ENCODE data around the gene LTBP4. TPM values are rescaled to one million over a fixed set of nuclear protein-coding genes. Genes with fewer than 3 reads are reported as not detected.
A peak's percentile ranks its signal among the peaks of the same experiment; 100 is the strongest.
"Not testable (repeated sequence)": the region's sequence is repeated elsewhere in the genome, so short reads cannot be mapped to it uniquely, and the experiment has no call there.

The LTBP4 gene
- total RNA-seq, 1 donor from 2014 or later, result 430 TPM

DNA sequence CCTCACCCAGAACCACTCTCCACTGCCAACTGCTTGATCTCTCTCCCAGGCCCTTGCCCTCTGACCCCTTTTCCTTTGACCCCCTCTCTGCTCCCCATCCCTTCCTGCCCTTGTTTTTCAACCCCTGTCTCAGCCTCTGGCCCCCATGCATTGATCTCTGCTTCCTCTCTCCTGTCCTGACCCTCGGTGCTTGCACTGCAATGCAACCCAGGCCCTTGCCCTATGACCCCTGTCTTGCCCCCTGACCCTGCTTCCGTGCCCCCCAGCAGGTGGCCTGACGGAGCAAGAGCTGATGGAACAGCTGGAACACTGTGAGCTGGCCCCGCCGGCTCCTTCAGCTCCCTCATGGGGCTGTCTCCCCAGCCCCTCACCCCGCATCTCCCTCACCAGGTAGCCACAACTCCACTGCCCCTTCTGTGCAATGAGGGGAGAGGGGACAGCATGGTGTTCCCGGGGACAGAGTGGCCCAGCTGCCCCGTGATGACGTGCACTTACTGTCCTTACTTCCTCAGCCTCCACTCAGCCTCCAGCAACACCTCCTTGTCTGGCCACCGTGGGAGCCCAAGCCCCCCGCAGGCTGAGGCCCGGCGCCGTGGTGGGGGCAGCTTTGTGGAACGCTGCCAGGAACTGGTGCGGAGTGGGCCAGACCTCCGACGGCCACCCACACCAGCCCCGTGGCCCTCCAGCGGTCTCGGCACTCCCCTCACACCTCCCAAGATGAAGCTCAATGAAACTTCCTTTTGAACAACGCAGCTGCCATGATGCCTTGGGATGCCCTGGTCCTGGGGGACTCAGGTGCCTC is 10.5 kb upstream of the LTBP4 start:
- H3K4me1 ChIP-seq, result no peaks in the 10 kb centered on the region
- H3K4me3 ChIP-seq, result no peak overlapping the region
- TF ChIP-seq, protein P1, sequence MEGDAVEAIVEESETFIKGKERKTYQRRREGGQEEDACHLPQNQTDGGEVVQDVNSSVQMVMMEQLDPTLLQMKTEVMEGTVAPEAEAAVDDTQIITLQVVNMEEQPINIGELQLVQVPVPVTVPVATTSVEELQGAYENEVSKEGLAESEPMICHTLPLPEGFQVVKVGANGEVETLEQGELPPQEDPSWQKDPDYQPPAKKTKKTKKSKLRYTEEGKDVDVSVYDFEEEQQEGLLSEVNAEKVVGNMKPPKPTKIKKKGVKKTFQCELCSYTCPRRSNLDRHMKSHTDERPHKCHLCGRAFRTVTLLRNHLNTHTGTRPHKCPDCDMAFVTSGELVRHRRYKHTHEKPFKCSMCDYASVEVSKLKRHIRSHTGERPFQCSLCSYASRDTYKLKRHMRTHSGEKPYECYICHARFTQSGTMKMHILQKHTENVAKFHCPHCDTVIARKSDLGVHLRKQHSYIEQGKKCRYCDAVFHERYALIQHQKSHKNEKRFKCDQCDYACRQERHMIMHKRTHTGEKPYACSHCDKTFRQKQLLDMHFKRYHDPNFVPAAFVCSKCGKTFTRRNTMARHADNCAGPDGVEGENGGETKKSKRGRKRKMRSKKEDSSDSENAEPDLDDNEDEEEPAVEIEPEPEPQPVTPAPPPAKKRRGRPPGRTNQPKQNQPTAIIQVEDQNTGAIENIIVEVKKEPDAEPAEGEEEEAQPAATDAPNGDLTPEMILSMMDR (IDR thresholded peaks at IDR 0.05), result no peak
- DNase-seq (no peak), ATAC-seq (no peak)
- H3K27ac ChIP-seq, result no peak overlapping the region
- H3K36me3 ChIP-seq, result peaks cover 16% of the 10 kb centered on the region
- no peaks in the 10 kb centered on the region for H3K9me3 ChIP-seq
- H3K27me3 ChIP-seq, result no peaks in the 10 kb centered on the region
- intact Hi-C loops (cut with DNase I), result no loop called here

DNA sequence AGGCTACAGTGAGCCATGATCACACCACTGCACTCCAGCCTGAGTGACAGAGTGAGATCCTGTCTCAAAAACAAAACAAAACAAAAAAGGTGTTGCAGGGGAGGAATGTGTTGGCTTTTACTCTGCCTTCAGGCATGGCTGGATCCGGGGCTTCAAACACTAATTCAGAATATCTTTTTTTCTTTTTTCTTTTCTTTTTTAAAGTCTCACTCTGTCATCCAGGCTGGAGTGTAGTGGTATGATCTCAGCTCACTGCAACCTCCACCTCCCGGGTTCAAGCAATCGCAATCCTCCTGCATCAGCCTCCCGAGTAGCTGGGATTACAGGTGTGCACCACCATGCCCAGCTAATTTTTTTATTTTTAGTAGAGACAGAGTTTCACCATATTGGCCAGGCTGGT is 9.4 kb upstream of the LTBP4 start:
- DNase-seq; H3K4me3 ChIP-seq; H3K4me1 ChIP-seq; H3K27me3 ChIP-seq; H3K27ac ChIP-seq; H3K9me3 ChIP-seq; ATAC-seq; intact Hi-C loops (cut with DNase I): not testable (repeated sequence)
- H3K36me3 ChIP-seq, result peaks cover 12% of the 10 kb centered on the region

DNA sequence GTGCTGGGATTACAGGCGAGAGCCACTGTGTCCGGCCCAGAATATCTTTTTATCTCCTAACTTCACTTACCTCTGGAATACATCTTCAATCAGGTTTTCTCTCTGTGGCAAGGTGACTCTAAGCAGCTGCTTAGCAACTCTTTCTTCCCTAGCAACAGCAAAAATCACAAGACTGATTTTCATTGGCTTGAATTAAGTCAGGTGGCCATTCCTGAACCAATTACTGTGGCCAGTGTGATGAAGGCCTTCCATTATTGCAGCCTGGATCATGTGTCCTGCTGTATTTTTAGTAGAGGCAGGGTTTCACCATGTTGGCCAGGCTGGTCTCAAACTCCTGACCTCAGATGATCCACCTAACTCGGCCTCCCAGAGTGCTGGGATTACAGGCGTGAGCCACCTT is 9.0 kb upstream of the LTBP4 start:
- Histone ChIP-seq H3K27ac (no peak overlapping the region), H3K36me3 (peaks cover 12% of the 10 kb centered on the region), H3K27me3 (peaks cover 12% of the 10 kb centered on the region), H3K4me3 (no peak overlapping the region), H3K9me3 (no peaks in the 10 kb centered on the region), H3K4me1 (peaks cover 8% of the 10 kb centered on the region)
- DNase-seq (no peak), ATAC-seq (peak; percentile 57)
- TF ChIP-seq, protein P1 (IDR thresholded peaks at IDR 0.05), result no peak
- intact Hi-C loops (cut with DNase I), result no loop called here

DNA sequence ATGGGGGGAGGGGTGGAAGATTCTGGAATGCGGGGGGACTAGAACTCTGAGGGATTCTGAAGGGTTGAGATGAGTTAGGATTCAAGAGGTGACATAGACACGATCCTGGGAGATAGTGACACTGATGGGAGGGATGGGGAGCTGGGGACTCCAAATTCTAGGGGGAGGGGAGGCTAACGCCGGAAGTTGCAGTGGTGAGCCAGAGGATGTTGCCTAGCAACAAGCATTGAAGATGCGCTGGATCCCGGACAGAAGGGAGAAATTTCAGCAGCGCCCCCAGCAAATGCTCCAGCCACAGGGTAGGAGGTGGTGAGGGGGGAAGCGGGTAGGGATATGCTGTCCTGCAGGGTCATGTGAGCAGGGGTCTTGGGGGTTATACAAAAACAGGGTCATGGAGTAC is 6.9 kb upstream of the LTBP4 start:
- intact Hi-C loops (cut with DNase I), result no loop called here
- no peaks in the 10 kb centered on the region for H3K9me3 ChIP-seq
- ATAC-seq (no peak), DNase-seq (no peak)
- TF ChIP-seq, protein P1 (IDR thresholded peaks at IDR 0.05), result no peak
- peaks cover 22% of the 10 kb centered on the region for H3K4me1 ChIP-seq
- H3K4me3 ChIP-seq, result no peak overlapping the region
- no peaks in the 10 kb centered on the region for H3K36me3 ChIP-seq
- no peak overlapping the region for H3K27ac ChIP-seq
- H3K27me3 ChIP-seq, result peaks cover 30% of the 10 kb centered on the region

DNA sequence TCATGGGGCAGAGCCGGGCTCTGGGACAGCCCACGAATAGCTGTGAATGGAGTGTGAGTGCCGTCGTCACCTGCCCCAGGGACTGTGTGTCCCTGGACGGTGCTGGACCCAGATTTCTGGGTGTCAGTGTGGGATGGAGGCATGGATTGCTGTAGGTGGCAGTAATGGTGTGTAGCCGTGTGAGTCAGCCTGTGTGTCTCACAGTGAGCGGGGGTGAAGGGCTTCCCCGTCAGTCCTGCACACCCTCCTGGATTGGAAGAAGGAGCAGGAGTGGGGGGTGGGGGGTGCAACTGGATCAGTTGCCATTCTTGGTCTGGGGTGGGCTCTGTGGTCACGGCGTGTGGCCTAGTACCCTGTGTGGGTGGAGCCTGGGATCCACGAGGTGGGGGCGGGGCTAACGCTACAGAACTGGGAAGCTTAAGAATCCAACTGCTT is 6.5 kb upstream of the LTBP4 start:
- TF ChIP-seq, protein P1 (IDR thresholded peaks at IDR 0.05), result no peak
- H3K27ac ChIP-seq, result no peak overlapping the region
- no peaks in the 10 kb centered on the region for H3K36me3 ChIP-seq
- peaks cover 31% of the 10 kb centered on the region for H3K27me3 ChIP-seq
- H3K4me3 ChIP-seq, result no peak overlapping the region
- H3K9me3 ChIP-seq, result no peaks in the 10 kb centered on the region
- DNase-seq (no peak), ATAC-seq (no peak)
- intact Hi-C loops (cut with DNase I), result loop anchor here (5.0 kb wide), 1 partner anchor 67 kb away; no protein-coding TSS in a partner anchor
- peaks cover 24% of the 10 kb centered on the region for H3K4me1 ChIP-seq

DNA sequence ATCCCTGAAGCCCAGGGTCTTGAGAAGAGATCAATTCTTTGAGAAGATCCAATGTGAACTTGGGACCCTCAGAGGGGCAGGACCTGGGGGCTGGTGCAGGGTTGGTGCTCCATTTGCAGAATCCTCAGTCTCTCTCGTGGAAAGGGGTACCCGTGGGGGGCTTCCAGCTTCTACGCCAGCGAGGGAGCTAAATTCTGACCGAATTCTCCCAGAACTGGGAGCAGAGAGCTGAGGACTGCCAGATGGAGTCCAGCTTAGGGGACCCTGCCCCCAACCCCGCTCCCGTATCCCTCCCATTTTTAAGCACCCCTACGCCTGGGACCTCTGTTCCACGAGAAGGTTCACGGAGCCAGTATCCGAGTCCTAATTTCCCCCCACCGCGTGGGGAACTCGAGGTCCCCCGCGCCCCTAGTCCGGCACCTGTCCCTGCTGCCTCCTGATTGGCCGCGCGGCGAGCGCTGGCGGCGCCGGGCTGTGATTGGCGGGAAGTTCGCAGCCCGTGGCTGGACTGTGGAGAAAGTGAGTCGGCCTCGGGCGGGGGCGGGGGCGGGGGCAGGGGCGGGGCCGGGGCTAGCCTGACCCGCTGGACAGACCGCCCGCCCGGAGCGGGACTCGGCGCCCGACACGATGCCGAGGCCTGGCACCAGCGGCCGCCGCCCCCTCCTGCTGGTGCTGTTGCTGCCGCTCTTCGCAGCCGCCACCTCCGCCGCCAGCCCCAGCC is 4.4 kb upstream of the LTBP4 start:
- H3K4me3 ChIP-seq, result peak overlapping the region; percentile 21
- peak; percentile 86 for DNase-seq
- no peaks in the 10 kb centered on the region for H3K36me3 ChIP-seq
- peak; percentile 61 for ATAC-seq
- H3K9me3 ChIP-seq, result no peaks in the 10 kb centered on the region
- no peak overlapping the region for H3K27ac ChIP-seq
- intact Hi-C loops (cut with DNase I), result loop anchor here (5.0 kb wide), 1 partner anchor 69 kb away; no protein-coding TSS in a partner anchor
- TF ChIP-seq, protein P1 (IDR thresholded peaks at IDR 0.05), result no peak
- peaks cover 46% of the 10 kb centered on the region for H3K27me3 ChIP-seq
- peaks cover 34% of the 10 kb centered on the region for H3K4me1 ChIP-seq
